KMS-11 (cell line): ENCODE measurements around the gene NAB1.

ENCODE experiments used
- H2AFZ ChIP-seq: fragments of 200-600 bp; sonication (generic); 2 replicates; pipeline ENCODE4 v1.6.1; 2016; ENCODE audit warnings: antibody characterized with exemption, mixed run types, low read depth
- H3K27ac ChIP-seq: fragments of 200-600 bp; sonication (generic); 2 replicates; pipeline ENCODE4 v1.6.1; 2016; ENCODE audit warnings: mild to moderate bottlenecking, mixed run types
- H3K27me3 ChIP-seq: fragments of 200-600 bp; sonication (generic); 2 replicates; pipeline ENCODE4 v1.6.1; 2017; ENCODE audit warnings: mild to moderate bottlenecking, low read depth, mixed run types, moderate library complexity; ENCODE audit not compliant: insufficient read depth
- H3K36me3 ChIP-seq: fragments of 200-600 bp; sonication (generic); 2 replicates; pipeline ENCODE4 v1.6.1; 2017; ENCODE audit warnings: mild to moderate bottlenecking, mixed run types; ENCODE audit not compliant: insufficient read depth
- H3K4me1 ChIP-seq: fragments of 200-600 bp; sonication (generic); 2 replicates; pipeline ENCODE4 v1.6.1; 2016; ENCODE audit warnings: mild to moderate bottlenecking, low read depth, mixed run types; ENCODE audit not compliant: poor library complexity, severe bottlenecking
- H3K4me2 ChIP-seq: fragments of 200-600 bp; sonication (generic); 2 replicates; pipeline ENCODE4 v1.7.0; 2016; ENCODE audit warnings: mild to moderate bottlenecking, mixed run types
- H3K4me3 ChIP-seq: fragments of 200-600 bp; sonication (generic); IDR thresholded peaks from 2 replicates; pipeline ENCODE4 v1.6.1; 2017; ENCODE audit warnings: low read depth, low read length, mixed read lengths; ENCODE audit not compliant: insufficient read depth
- H3K79me2 ChIP-seq: fragments of 200-600 bp; sonication (generic); 2 replicates; pipeline ENCODE4 v1.6.1; 2016; ENCODE audit warnings: low read depth, mixed run types; ENCODE audit not compliant: insufficient read depth
- H3K9ac ChIP-seq: fragments of 200-600 bp; sonication (generic); 2 replicates; pipeline ENCODE4 v1.6.1; 2016; ENCODE audit warnings: mild to moderate bottlenecking, mixed run types
- H4K20me1 ChIP-seq: fragments of 200-600 bp; sonication (generic); 2 replicates; pipeline ENCODE4 v1.6.1; 2016; ENCODE audit warnings: mild to moderate bottlenecking, mixed run types; ENCODE audit not compliant: insufficient read depth
- TF ChIP-seq, protein P1 (sequence below): fragments of 200-600 bp; sonication (generic); conservative IDR thresholded peaks from 2 replicates; pipeline ENCODE4 v1.6.1; 2017; ENCODE audit warnings: low read depth, mild to moderate bottlenecking, antibody characterized with exemption, low read length, moderate library complexity, mixed read lengths

The NAB1 gene

DNA sequence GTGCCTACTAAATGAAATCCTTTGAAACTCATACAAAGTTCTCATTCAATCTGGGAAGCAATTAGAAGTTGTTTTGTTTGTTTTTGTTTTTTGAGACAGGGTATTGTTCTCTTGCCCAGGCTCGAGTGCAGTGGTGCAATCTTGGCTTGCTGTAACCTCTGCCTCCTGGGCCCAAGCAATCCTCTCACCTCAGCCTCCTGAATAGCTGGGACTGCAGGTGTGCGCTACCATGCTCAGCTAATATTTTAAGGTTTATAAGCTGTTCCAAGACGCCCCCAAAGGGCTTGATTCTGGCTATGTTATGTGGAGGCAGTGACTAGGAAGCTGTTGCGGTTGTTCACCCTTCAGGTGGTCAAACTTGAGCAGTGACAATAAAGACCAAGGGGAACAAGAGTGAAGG, 48.5 kb downstream of the NAB1 start:
- H3K27me3 ChIP-seq, result no peaks in the 10 kb centered on the region

DNA sequence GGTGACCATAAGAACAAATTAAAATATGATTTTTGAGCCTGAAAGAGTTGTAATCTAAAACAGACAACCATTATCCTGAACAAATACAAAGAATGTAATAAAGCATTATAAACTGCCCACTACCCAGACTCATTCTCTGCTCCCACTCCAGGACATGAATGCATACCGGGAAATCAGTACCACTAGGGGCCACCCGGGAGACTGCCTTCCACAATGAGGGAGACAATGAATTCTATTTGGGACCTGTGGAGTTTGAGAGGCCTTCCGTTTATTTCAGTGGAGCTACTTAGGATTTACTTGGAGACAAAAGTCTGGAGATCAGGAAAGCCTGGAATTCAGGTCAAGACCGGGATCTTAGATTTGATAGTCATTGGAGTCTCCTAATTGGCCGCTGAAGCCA, 50.0 kb downstream of the NAB1 start:
- Histone ChIP-seq H3K79me2 (no peaks in the 10 kb centered on the region), H3K36me3 (no peaks in the 10 kb centered on the region), H3K4me1 (peaks cover 7% of the 10 kb centered on the region), H3K9ac (no peak overlapping the region), H2AFZ (no peak overlapping the region), H3K4me2 (no peak overlapping the region), H3K27ac (no peak overlapping the region), H3K4me3 (no peak overlapping the region), H3K27me3 (no peaks in the 10 kb centered on the region), H4K20me1 (no peaks in the 10 kb centered on the region)
- TF ChIP-seq, protein P1, sequence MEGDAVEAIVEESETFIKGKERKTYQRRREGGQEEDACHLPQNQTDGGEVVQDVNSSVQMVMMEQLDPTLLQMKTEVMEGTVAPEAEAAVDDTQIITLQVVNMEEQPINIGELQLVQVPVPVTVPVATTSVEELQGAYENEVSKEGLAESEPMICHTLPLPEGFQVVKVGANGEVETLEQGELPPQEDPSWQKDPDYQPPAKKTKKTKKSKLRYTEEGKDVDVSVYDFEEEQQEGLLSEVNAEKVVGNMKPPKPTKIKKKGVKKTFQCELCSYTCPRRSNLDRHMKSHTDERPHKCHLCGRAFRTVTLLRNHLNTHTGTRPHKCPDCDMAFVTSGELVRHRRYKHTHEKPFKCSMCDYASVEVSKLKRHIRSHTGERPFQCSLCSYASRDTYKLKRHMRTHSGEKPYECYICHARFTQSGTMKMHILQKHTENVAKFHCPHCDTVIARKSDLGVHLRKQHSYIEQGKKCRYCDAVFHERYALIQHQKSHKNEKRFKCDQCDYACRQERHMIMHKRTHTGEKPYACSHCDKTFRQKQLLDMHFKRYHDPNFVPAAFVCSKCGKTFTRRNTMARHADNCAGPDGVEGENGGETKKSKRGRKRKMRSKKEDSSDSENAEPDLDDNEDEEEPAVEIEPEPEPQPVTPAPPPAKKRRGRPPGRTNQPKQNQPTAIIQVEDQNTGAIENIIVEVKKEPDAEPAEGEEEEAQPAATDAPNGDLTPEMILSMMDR, result no peak

More for the DNA sequence above, 48.5 kb downstream of the NAB1 start:
- no peaks in the 10 kb centered on the region for H3K79me2 ChIP-seq
- H2AFZ ChIP-seq, result no peak overlapping the region
- H3K36me3 ChIP-seq, result no peaks in the 10 kb centered on the region
- no peak overlapping the region for H3K9ac ChIP-seq
- peaks cover 7% of the 10 kb centered on the region for H3K4me1 ChIP-seq
- no peak overlapping the region for H3K27ac ChIP-seq
- TF ChIP-seq, protein P1, result no peak
- no peak overlapping the region for H3K4me2 ChIP-seq
- H3K4me3 ChIP-seq, result no peak overlapping the region
- no peaks in the 10 kb centered on the region for H4K20me1 ChIP-seq

DNA sequence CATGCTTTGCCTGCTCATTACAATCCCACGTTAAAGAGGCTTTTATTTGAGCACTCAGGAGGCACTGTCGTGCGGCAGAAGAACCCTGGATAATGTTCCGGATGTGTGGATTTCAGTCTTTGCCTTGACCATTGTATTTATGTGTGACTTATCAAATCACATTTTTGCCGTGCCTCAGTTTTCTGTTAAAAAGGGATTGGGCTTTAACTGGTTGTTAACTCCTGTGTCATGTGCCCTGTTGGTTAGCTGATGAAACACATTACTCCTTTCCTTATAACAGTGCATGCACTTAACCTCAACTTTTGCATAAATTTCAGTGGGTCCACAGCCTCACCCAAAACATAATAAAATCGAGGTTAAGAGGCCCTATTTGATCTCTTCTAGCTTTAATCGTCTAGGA, 52.7 kb downstream of the NAB1 start:
- H3K4me2 ChIP-seq, result no peak overlapping the region
- no peaks in the 10 kb centered on the region for H3K36me3 ChIP-seq
- TF ChIP-seq, protein P1, result no peak
- H3K4me3 ChIP-seq, result no peak overlapping the region
- no peaks in the 10 kb centered on the region for H4K20me1 ChIP-seq
- H2AFZ ChIP-seq, result no peak overlapping the region
- no peak overlapping the region for H3K9ac ChIP-seq
- no peaks in the 10 kb centered on the region for H3K79me2 ChIP-seq
- H3K27ac ChIP-seq, result no peak overlapping the region
- H3K4me1 ChIP-seq, result peaks cover 7% of the 10 kb centered on the region
- no peaks in the 10 kb centered on the region for H3K27me3 ChIP-seq

DNA sequence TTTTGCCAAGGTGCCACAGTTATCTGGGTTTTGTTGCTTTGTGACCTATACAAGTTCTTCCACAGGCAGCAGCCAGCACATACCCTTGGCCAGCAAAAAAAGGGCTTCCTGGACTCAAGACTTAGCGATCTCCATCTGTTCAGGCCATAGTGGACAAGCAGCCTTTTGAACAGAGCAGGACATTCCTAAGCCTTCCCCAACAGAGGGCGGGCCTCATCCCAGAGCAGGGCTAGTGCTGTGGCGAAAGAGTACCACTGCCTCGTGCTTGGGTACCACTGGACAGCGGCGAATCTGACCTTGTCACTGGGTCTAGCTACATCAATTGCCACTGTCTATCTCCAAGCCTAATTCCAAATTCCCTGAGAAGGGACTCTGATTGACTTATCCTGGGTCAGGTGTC, 56.4 kb downstream of the NAB1 start:
- Histone ChIP-seq H3K79me2 (no peaks in the 10 kb centered on the region), H4K20me1 (no peaks in the 10 kb centered on the region), H2AFZ (no peak overlapping the region), H3K36me3 (no peaks in the 10 kb centered on the region), H3K27me3 (no peaks in the 10 kb centered on the region), H3K27ac (no peak overlapping the region), H3K4me1 (peaks cover 7% of the 10 kb centered on the region), H3K4me2 (no peak overlapping the region), H3K9ac (no peak overlapping the region), H3K4me3 (no peak overlapping the region)
- TF ChIP-seq, protein P1, result no peak
